Parathyroid adenoma (tissue), 2 donors: ENCODE measurements around the gene SLC25A36.

ENCODE experiments used
- H2AFZ ChIP-seq: fragments of 300-600 bp; sonication (generic); one replicate; pipeline ENCODE4 v1.7.0; 2017; ENCODE audit warnings: antibody characterized with exemption, mild to moderate bottlenecking
- H3K27ac ChIP-seq: fragments of 300-600 bp; sonication (generic); one replicate; pipeline ENCODE4 v1.7.0; 2017
- H3K27me3 ChIP-seq: fragments of 300-600 bp; sonication (generic); one replicate; pipeline ENCODE4 v1.7.0; 2017; ENCODE audit warnings: low read length; ENCODE audit not compliant: control insufficient read depth, insufficient read depth
- H3K36me3 ChIP-seq: fragments of 300-600 bp; sonication (generic); one replicate; pipeline ENCODE4 v1.7.0; 2017; ENCODE audit warnings: low read length; ENCODE audit not compliant: control insufficient read depth, insufficient read depth
- H3K4me1 ChIP-seq: fragments of 300-600 bp; sonication (generic); one replicate; pipeline ENCODE4 v1.7.0; 2017; ENCODE audit warnings: control low read depth
- H3K4me2 ChIP-seq: fragments of 300-600 bp; sonication (generic); one replicate; pipeline ENCODE4 v1.7.0; 2017; ENCODE audit warnings: low read length
- H3K4me3 ChIP-seq: fragments of 300-600 bp; sonication (generic); one replicate; pipeline ENCODE4 v1.7.0; 2017; ENCODE audit warnings: low read depth, low read length
- H3K79me2 ChIP-seq: fragments of 300-600 bp; sonication (generic); one replicate; pipeline ENCODE4 v1.7.0; 2017; ENCODE audit warnings: control low read depth
- H3K9ac ChIP-seq: fragments of 300-600 bp; sonication (generic); one replicate; pipeline ENCODE4 v1.7.0; 2017; ENCODE audit warnings: mild to moderate bottlenecking
- H3K9me3 ChIP-seq: fragments of 300-600 bp; sonication (generic); one replicate; pipeline ENCODE4 v1.7.0; 2017; ENCODE audit warnings: low read length; ENCODE audit not compliant: control insufficient read depth
- TF ChIP-seq, protein P1 (sequence below): fragments of 300-600 bp; sonication (generic); IDR thresholded peaks from one replicate; pipeline ENCODE4 v1.7.0; 2017; ENCODE audit warnings: antibody characterized with exemption, mild to moderate bottlenecking
- donor health status: primary hyperparathyroidism.

The SLC25A36 gene

DNA sequence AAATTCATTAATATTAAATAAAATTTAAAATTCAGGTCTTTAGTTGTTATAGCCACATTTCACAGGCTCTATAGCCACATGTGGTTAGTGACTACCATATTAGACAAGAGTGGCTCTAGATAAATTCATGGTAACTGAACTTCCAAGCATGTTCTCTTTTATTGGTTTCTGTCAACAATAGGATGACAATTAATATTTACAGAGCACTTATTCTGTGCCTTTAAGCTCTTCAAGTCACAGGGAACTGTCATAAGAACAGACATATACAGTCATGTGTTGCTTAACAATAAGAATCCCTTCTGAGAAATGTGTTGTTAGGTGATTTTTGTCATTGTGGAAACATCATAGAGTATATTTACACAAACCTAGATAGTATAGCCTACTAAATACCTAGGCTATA lies 38.8 kb upstream of the SLC25A36 start:
- Histone ChIP-seq H3K9ac (no peak overlapping the region), H3K4me1 (no peaks in the 10 kb centered on the region), H3K4me2 (no peak overlapping the region), H3K27ac (no peak overlapping the region), H3K4me3 (no peak overlapping the region), H3K9me3 (no peaks in the 10 kb centered on the region), H3K79me2 (no peaks in the 10 kb centered on the region), H2AFZ (no peak overlapping the region), H3K27me3 (no peaks in the 10 kb centered on the region), H3K36me3 (no peaks in the 10 kb centered on the region)
- TF ChIP-seq, protein P1, sequence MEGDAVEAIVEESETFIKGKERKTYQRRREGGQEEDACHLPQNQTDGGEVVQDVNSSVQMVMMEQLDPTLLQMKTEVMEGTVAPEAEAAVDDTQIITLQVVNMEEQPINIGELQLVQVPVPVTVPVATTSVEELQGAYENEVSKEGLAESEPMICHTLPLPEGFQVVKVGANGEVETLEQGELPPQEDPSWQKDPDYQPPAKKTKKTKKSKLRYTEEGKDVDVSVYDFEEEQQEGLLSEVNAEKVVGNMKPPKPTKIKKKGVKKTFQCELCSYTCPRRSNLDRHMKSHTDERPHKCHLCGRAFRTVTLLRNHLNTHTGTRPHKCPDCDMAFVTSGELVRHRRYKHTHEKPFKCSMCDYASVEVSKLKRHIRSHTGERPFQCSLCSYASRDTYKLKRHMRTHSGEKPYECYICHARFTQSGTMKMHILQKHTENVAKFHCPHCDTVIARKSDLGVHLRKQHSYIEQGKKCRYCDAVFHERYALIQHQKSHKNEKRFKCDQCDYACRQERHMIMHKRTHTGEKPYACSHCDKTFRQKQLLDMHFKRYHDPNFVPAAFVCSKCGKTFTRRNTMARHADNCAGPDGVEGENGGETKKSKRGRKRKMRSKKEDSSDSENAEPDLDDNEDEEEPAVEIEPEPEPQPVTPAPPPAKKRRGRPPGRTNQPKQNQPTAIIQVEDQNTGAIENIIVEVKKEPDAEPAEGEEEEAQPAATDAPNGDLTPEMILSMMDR, result no peak

DNA sequence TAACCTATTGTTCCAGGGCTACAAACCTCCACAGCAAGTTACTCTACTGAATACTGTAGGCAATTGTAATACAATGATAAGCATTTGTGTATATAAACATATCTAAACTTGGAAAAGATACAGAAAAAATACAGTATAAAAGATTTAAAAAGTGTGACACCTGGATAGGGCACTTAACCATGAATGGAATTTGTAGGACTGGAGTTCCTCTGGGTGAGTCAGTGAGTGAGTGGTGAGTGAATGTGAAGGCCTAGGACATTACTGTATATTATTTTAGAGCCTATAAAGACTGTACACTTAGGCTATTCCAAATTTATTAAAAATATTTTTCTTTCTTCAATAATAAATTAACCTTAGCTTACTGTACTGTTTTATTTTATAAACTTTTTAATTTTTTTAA lies 38.4 kb upstream of the SLC25A36 start:
- no peak overlapping the region for H2AFZ ChIP-seq

DNA sequence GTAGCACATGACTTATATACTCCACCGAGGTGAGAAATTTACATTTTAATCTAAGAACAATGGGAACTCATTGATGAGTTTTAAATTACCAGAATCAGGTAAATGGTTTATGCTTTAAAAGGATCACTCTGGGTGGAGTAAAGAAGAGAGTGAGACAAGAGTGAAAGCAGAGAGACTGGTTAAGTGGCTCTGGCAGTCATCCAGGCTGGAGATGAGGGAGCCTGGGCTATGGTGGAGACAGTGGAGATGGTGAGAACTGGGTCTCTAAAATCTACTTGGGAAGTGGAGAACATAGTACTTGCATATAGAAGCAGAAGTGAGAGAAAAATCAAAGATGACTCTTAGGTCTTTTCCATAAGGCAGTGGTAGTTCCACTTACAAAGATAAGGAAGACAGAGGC lies 37.1 kb upstream of the SLC25A36 start:
- Histone ChIP-seq H3K9ac (no peak overlapping the region), H2AFZ (no peak overlapping the region), H3K27ac (no peak overlapping the region), H3K36me3 (no peaks in the 10 kb centered on the region), H3K4me1 (no peaks in the 10 kb centered on the region), H3K27me3 (no peaks in the 10 kb centered on the region), H3K4me2 (no peak overlapping the region), H3K79me2 (no peaks in the 10 kb centered on the region), H3K4me3 (no peak overlapping the region), H3K9me3 (no peaks in the 10 kb centered on the region)
- TF ChIP-seq, protein P1, result no peak

More for the DNA sequence above, 38.4 kb upstream of the SLC25A36 start:
- Histone ChIP-seq H3K4me3 (no peak overlapping the region), H3K4me2 (no peak overlapping the region), H3K9me3 (no peaks in the 10 kb centered on the region), H3K4me1 (no peaks in the 10 kb centered on the region), H3K9ac (no peak overlapping the region), H3K79me2 (no peaks in the 10 kb centered on the region), H3K36me3 (no peaks in the 10 kb centered on the region), H3K27ac (no peak overlapping the region), H3K27me3 (no peaks in the 10 kb centered on the region)
- TF ChIP-seq, protein P1, result no peak

DNA sequence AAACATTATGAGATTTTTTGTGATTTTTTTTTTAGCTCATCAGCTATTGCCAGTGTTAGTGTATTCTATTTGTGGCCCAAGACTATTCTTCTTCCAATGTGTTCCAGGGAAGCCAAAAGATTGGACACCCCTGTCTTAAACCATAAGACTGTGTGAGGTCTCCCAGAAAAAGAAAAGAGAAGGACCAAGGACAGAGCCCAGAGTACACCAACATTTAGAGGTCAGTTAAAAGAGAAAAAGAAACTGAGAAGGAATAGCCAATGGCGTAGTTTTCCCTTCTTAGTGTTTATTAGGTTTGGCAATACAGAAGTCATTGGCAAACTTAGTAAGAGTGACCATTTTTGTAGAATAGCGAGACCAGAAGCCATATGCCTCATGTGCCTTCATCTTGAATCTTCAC lies 36.1 kb upstream of the SLC25A36 start:
- no peak overlapping the region for H2AFZ ChIP-seq
- H3K4me2 ChIP-seq, result no peak overlapping the region
- H3K4me3 ChIP-seq, result no peak overlapping the region
- no peaks in the 10 kb centered on the region for H3K79me2 ChIP-seq
- no peaks in the 10 kb centered on the region for H3K27me3 ChIP-seq
- H3K4me1 ChIP-seq, result no peaks in the 10 kb centered on the region
- H3K9me3 ChIP-seq, result no peaks in the 10 kb centered on the region
- TF ChIP-seq, protein P1, result no peak
- no peak overlapping the region for H3K27ac ChIP-seq
- H3K9ac ChIP-seq, result no peak overlapping the region
- no peaks in the 10 kb centered on the region for H3K36me3 ChIP-seq

DNA sequence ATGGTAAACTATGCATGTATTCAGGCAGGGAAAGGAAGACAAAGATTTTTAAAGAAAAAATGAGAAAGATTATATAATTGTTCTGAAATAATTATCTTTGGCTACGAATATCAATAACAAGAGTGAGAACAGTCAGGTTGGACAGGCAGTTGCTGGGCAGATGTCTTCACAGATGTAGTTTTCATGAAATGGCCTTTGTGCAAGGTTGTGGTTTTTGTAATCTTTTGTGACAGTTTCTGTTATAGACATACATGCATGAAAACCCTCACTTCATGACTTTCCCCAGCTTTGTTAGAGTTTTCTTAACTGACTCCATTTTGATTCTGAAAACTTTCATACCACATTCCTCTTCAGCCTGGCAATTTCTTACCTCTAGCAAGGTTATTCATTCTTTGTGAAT lies 34.9 kb upstream of the SLC25A36 start:
- Histone ChIP-seq H3K79me2 (no peaks in the 10 kb centered on the region), H3K27me3 (no peaks in the 10 kb centered on the region), H3K27ac (no peak overlapping the region), H2AFZ (no peak overlapping the region), H3K4me2 (no peak overlapping the region), H3K9me3 (no peaks in the 10 kb centered on the region), H3K4me1 (peaks cover 3% of the 10 kb centered on the region), H3K36me3 (no peaks in the 10 kb centered on the region), H3K9ac (no peak overlapping the region), H3K4me3 (no peak overlapping the region)
- TF ChIP-seq, protein P1, result no peak
